Measurements from ENCODE around the gene ACY1. TPM values are rescaled to one million over a fixed set of nuclear protein-coding genes. Genes with fewer than 3 reads are reported as not detected.

Gene ACY1
- 32.2 TPM for polyA plus RNA-seq (2013, experiment 1 of 2)
- polyA plus RNA-seq (2013, experiment 2 of 2), result 43.2 TPM

DNA sequence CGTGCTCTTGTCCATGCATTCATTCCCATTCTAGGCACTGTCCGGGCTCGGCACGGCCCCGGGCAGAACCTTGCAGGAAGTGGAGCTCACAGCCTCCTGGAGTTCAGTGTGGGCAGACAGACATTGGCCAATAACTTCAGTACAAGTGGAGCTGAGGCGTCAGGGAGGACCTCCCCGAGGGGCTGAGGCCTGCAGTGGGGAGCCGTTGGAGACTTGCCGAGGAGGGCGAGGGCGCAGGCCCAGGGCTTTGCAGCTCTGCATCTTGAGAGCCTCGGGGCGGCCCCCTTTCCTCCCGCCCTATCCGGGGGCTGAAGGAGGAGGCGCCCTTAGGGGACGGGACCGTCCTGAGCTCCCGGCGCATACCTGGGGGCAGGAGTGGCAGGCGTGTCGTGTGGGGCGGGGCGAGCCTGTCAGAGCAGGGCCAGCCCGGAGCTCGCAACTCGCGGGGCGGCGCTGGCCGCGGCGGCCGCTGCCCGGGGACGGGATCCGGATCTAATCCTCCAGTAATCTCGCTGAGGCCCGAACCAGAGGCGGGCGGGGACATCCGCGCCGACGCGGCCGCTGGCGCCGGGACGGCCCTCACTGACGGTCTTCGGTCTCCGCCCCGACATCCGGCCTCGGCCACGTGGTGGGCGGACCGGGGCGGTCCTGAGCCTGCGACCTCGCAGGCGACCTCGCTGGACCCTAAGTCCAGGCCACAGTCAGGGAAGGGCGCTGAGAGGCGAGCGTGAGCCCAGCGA lies at the start of gene ACY1:
TSS of gene ACY1 (plus strand) at position 698 of the 740 bp plus-strand sequence. CDS start 530 bp downstream, outside the sequence.
- Histone ChIP-seq H3K9ac (ENCODE audit: low read depth, low read length) (peak within 1 kb of the TSS; percentile 77), H3K36me3 (ENCODE audit: insufficient read depth, low read length) (no peaks in the 10 kb centered on the region), H3K4me3 (ENCODE audit: low read length) (peak within 1 kb of the TSS; percentile 69), H3K27ac (ENCODE audit: low read depth, low read length) (peak within 1 kb of the TSS; percentile 91), H3K4me1 (ENCODE audit: insufficient read depth, low read length) (peaks cover 10% of the 10 kb centered on the region), H3K27me3 (ENCODE audit: insufficient read depth, low read length) (no peaks in the 10 kb centered on the region), H3K9me3 (ENCODE audit: insufficient read depth, low read depth, low read length) (no peaks in the 10 kb centered on the region)
- 1% methylated on average over 68 of the region's 68 CpGs for WGBS

DNA sequence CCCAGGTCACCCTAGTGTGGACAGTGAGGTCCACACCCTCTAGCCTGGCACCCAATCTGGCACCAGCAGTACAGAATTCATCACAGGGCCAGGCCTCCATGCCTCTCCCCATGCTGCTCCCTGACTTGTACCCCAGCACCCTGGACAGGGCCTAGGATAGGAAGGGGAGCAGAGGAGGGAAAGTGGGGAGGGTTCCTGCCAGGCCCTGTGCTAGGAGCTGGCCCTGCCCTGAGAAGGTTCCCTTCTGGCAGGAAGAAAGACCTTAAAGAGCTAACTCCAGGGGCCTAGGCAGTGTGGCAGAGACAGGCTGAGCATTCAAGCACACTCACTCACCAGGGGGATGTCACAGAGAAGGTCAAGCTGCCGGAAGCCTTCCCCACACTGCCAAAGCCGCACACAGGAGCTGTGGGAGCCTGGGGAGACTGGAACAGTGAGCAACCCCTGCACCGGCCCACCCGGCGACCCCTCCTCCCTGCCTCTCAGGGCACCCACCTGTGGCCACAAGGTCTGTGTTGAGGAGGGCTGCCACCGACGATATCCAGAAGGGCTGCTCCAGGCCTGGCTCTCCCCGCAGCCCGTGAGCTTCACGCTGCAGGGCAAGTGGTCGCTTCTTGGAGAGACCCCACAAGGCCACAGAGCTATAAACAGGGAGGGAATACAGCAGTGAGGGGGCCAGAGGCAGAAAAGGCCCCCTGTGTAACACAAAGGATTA lies 49.0 kb upstream of the ACY1 start:
- Histone ChIP-seq H3K4me3 (ENCODE audit: low read length) (no peak overlapping the region), H3K27ac (ENCODE audit: low read depth, low read length) (no peak overlapping the region), H3K36me3 (ENCODE audit: insufficient read depth, low read length) (peaks cover 72% of the 10 kb centered on the region), H3K4me1 (ENCODE audit: insufficient read depth, low read length) (no peaks in the 10 kb centered on the region), H3K9ac (ENCODE audit: low read depth, low read length) (no peak overlapping the region), H3K9me3 (ENCODE audit: insufficient read depth, low read depth, low read length) (no peaks in the 10 kb centered on the region), H3K27me3 (ENCODE audit: insufficient read depth, low read length) (no peaks in the 10 kb centered on the region)
- WGBS, result 95% methylated on average over 11 of the region's 11 CpGs

DNA sequence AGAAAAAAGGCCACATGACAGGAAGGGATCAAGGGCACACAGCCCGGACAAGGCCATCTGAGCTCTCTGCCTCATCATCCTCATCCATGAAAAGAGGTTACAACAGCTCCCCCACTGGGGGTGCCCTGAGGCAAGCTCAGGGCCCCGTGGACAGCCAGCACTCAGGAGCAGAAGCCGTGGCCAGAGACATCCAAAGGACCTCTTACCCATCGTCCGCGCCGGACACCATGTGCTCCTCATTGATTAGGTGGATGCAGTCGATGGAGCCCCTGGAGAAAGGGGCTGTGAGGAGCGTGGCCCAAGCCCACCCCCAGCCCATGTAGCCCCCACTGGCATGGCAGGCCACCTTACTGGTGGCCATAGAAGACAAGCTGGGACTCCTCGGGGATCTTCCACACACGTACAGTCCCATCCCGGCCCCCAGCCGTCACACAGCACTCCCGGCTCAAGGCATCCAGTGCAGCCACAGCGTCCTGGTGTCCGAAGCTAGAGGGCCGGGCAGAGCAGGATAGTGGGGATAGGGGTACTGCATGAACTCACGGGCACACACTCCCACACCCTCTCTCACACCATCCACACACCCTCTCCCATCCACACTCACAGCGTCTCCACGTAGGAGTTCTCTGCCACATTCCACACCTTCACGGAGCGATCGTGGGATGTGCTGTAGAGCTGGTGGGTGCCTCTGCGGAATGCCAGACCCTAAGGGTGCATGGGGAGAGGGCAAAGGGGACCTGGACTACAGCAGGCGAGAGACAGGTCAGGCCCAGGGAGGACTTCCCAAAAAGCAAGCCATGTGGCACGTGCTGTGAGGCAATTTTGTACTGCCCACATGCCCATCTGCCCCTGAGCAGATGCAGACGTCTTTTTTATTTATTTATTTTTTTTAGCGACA lies 48.1 kb upstream of the ACY1 start:
- WGBS, result 95% methylated on average over 28 of the region's 28 CpGs
- no peak overlapping the region for H3K4me3 ChIP-seq (ENCODE audit: low read length)
- H3K27ac ChIP-seq (ENCODE audit: low read depth, low read length), result no peak overlapping the region
- H3K36me3 ChIP-seq (ENCODE audit: insufficient read depth, low read length), result peaks cover 77% of the 10 kb centered on the region
- no peaks in the 10 kb centered on the region for H3K4me1 ChIP-seq (ENCODE audit: insufficient read depth, low read length)
- H3K9ac ChIP-seq (ENCODE audit: low read depth, low read length), result no peak overlapping the region
- no peaks in the 10 kb centered on the region for H3K9me3 ChIP-seq (ENCODE audit: insufficient read depth, low read depth, low read length)
- H3K27me3 ChIP-seq (ENCODE audit: insufficient read depth, low read length), result no peaks in the 10 kb centered on the region

DNA sequence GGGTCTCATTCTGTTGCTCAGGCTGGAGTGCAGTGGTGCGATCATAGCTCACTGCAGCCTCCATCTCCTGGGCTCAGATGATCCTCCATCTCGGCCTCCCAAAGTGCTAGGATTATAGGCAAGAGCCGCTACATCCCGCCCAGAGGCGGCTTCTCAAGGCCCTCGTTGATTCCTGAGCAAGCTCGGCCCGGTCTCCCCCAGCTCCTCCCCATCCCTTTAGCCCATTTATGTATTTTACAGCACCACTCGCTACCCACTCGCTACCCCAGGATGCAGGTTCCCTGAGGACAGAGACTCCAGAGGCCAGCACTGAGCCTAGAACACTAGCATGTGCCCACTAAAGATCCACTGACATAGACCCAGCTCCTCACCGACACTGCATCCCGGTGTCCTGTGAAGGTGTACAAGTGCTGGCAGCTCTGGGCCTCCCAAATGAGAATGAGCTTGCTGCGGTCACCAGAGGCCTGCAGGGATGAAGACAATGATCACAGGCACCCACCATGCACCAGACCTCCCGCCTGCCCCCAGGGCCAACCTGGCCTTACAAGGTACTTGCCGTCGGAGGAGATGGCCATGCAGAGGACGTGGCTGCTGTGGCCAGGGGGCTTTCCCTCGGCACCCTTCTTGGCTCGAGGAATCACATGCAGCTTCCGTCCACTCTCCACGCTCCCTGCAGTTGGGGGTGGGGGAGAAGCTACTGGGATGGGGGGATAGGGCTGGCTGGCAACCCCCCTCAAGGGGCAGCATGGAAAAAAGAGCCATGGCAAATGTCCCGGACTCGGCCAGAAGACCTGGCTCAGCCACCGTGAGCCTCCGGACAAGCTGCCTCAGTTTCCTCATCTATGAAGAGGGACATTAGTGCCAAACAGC lies 47.2 kb upstream of the ACY1 start:
- H3K9ac ChIP-seq (ENCODE audit: low read depth, low read length), result no peak overlapping the region
- H3K27me3 ChIP-seq (ENCODE audit: insufficient read depth, low read length), result no peaks in the 10 kb centered on the region
- WGBS, result 95% methylated on average over 25 of the region's 25 CpGs
- no peaks in the 10 kb centered on the region for H3K9me3 ChIP-seq (ENCODE audit: insufficient read depth, low read depth, low read length)
- H3K27ac ChIP-seq (ENCODE audit: low read depth, low read length), result no peak overlapping the region
- peaks cover 77% of the 10 kb centered on the region for H3K36me3 ChIP-seq (ENCODE audit: insufficient read depth, low read length)
- no peaks in the 10 kb centered on the region for H3K4me1 ChIP-seq (ENCODE audit: insufficient read depth, low read length)
- no peak overlapping the region for H3K4me3 ChIP-seq (ENCODE audit: low read length)

DNA sequence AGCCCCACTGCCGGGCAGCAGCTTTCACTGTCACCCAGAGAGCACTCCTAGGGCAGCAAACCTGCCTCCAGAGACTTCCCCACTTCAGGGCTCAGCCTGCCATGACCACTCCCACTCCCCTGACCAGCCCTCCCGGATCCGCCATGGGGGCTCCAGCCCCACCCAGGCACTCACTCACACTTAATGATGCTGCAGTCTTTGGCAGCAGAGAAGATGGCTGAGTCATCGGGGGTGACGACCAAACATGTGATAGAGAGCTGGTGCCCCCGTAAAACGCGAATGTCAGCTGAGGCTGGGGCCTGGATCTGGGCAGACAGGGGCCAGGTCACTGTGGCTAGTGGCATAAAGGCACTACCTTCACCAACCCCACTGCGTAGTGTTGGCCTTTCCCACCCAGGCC lies 46.3 kb upstream of the ACY1 start:
- Histone ChIP-seq H3K36me3 (ENCODE audit: insufficient read depth, low read length) (peaks cover 74% of the 10 kb centered on the region), H3K4me1 (ENCODE audit: insufficient read depth, low read length) (no peaks in the 10 kb centered on the region), H3K27me3 (ENCODE audit: insufficient read depth, low read length) (no peaks in the 10 kb centered on the region), H3K4me3 (ENCODE audit: low read length) (no peak overlapping the region), H3K9me3 (ENCODE audit: insufficient read depth, low read depth, low read length) (no peaks in the 10 kb centered on the region), H3K9ac (ENCODE audit: low read depth, low read length) (no peak overlapping the region), H3K27ac (ENCODE audit: low read depth, low read length) (no peak overlapping the region)
- WGBS, result 95% methylated on average over 9 of the region's 9 CpGs

DNA sequence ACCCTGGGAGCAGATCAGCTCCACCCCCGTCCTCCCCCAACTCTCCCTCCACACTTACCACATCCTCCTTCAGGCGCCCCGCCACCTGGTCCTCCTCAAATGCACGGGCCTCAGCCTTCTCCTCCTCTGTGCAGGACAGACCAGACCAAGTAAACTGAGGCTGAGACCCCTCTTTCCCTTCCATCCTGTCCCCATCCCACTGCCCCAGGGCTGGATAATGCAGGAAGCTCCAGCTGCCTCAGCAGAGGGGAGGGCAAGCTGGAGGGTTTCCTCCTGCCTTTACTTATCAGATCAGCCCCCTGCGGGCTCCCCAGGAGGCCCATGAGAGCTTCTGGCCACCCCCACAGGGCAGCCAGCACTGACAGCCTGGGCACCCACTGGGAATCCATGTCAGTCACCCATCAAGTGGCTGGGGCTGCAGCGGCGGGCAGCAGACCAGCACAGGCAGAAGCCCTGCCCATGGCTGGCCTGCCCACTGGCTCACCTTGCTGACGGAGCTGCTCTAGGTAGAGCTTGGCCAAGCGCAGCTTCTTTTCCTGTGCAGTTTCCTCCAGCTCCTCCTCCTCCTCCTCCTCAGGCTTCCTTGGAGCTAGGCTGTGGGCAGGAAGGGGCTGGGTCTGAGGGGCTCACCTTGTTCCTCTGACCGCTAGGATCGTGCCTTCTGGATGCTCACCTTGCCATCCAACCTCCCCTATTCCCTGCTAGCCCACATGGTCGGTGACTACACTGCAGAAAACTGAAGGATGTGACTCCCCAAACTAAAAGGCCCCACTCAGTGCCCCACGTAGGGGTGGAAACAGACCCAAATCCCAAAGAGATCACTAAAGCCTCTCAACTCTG lies 45.5 kb upstream of the ACY1 start:
- Histone ChIP-seq H3K27ac (ENCODE audit: low read depth, low read length) (no peak overlapping the region), H3K9me3 (ENCODE audit: insufficient read depth, low read depth, low read length) (no peaks in the 10 kb centered on the region), H3K27me3 (ENCODE audit: insufficient read depth, low read length) (no peaks in the 10 kb centered on the region; the same call in 1 of the 2 replicates), H3K9ac (ENCODE audit: low read depth, low read length) (no peak overlapping the region), H3K4me3 (ENCODE audit: low read length) (no peak overlapping the region), H3K4me1 (ENCODE audit: insufficient read depth, low read length) (peaks cover 4% of the 10 kb centered on the region; the same call in 1 of the 2 replicates), H3K36me3 (ENCODE audit: insufficient read depth, low read length) (peaks cover 69% of the 10 kb centered on the region)
- WGBS, result 93% methylated on average over 13 of the region's 13 CpGs

DNA sequence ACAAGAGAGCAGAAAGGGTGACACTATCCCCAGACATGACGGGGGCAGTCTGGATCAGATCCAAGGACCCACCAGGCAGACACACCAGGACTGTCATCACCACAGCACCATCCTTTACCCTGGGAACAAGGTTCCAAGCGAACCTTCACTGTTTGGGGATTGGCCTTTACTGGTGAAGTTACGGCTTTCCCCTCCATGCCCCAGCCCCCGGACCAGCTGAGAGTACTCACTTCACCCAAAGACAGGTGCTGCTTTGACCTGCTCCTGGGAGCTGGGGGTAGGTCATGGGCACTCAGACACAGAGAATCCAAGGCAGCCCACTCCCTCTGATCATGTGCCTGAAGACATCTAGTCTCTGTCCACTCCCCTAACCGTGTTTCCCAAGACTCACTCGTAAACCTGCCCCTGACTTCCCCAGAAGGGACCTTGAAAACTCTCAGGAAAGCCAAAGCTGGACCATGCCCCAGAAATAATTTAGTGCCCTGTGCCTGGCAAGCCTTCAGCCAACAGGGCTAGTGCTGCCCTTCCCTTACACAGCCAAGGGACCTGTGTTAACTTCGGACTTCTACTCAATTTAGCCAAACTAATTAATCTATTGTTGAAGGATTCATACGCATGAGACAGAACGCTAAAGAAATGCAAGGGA lies 44.4 kb upstream of the ACY1 start:
- H3K9ac ChIP-seq (ENCODE audit: low read depth, low read length), result no peak overlapping the region
- no peaks in the 10 kb centered on the region for H3K9me3 ChIP-seq (ENCODE audit: insufficient read depth, low read depth, low read length)
- 93% methylated on average over 9 of the region's 9 CpGs for WGBS
- H3K4me3 ChIP-seq (ENCODE audit: low read length), result no peak overlapping the region
- H3K4me1 ChIP-seq (ENCODE audit: insufficient read depth, low read length), result peaks cover 4% of the 10 kb centered on the region; the same call in 1 of the 2 replicates
- no peak overlapping the region for H3K27ac ChIP-seq (ENCODE audit: low read depth, low read length)
- peaks cover 59% of the 10 kb centered on the region for H3K36me3 ChIP-seq (ENCODE audit: insufficient read depth, low read length)
- H3K27me3 ChIP-seq (ENCODE audit: insufficient read depth, low read length), result no peaks in the 10 kb centered on the region; the same call in 1 of the 2 replicates

DNA sequence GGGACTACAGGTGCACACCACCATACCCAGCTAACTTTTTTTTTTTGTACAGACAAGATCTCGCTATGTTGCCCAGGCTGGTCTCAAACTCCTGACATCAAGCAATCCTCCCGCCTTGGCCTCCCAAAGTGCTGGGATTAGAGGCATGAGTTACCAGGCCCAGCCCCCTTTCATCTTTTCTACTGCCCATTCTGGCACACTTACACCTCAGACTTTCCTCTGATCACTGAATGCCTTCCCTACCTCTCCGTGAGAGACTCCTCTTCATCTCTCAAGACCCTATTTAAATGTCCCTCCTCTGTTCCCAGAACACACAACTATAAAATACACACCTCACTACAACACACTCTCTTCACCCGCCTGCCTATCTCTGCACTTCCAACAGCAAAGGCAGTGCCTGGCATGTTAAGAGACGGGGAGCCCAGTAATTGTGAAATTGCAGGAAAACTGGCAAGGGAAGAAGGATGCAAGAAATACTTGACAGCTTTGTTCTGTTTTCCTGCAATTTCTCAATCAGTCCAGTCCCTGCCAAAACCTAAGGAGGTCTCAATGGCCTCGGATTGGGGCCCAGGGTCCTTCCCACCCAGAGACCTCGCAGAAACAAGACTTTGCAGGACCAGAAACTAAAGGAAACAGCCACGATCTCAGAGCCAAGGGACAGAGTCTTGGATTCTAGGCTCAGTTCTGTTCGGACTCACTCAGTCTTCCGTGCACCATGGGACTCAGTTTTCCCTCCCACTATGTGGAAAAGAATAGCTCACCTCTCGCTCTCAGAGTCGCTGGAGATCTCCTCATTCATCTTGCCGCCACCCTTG lies 42.5 kb upstream of the ACY1 start:
- 30% methylated on average over 13 of the region's 13 CpGs for WGBS
- Histone ChIP-seq H3K9me3 (ENCODE audit: insufficient read depth, low read depth, low read length) (no peaks in the 10 kb centered on the region), H3K9ac (ENCODE audit: low read depth, low read length) (peak overlapping the region; percentile 82), H3K4me1 (ENCODE audit: insufficient read depth, low read length) (peaks cover 4% of the 10 kb centered on the region; the same call in 1 of the 2 replicates), H3K4me3 (ENCODE audit: low read length) (peak overlapping the region; percentile 84), H3K27me3 (ENCODE audit: insufficient read depth, low read length) (no peaks in the 10 kb centered on the region; the same call in 1 of the 2 replicates), H3K27ac (ENCODE audit: low read depth, low read length) (no peak overlapping the region), H3K36me3 (ENCODE audit: insufficient read depth, low read length) (peaks cover 40% of the 10 kb centered on the region)

DNA sequence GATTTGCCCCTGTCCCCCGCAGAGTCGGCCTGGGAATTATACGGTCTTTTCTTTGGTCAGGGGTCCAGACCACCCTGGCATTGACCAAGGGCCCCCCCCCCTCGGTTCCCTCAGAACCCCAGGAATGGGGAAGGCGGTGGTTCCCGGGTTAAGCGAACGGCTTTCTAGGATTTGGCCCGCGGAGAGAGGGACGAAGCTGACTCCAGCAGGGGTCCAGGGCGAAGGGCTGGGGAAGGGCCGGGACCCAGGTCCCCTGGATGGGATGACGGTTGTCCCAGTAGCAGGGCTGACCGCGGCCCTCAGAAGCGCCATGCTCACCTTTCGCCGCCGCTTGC lies 41.9 kb upstream of the ACY1 start:
- under 1% methylated on average over 19 of the region's 20 CpGs for WGBS
- peak overlapping the region; percentile 63; the same call in 1 of the 2 replicates for H3K27ac ChIP-seq (ENCODE audit: low read depth, low read length)

More for the DNA sequence above, 41.9 kb upstream of the ACY1 start:
- peak overlapping the region; percentile 84 for H3K4me3 ChIP-seq (ENCODE audit: low read length)
- H3K9ac ChIP-seq (ENCODE audit: low read depth, low read length), result peak overlapping the region; percentile 82
- H3K4me1 ChIP-seq (ENCODE audit: insufficient read depth, low read length), result peaks cover 4% of the 10 kb centered on the region; the same call in 1 of the 2 replicates
- H3K27me3 ChIP-seq (ENCODE audit: insufficient read depth, low read length), result no peaks in the 10 kb centered on the region; the same call in 1 of the 2 replicates
- H3K9me3 ChIP-seq (ENCODE audit: insufficient read depth, low read depth, low read length), result no peaks in the 10 kb centered on the region
- peaks cover 34% of the 10 kb centered on the region for H3K36me3 ChIP-seq (ENCODE audit: insufficient read depth, low read length)
